OCI-LY3 (cell line): ENCODE measurements around the gene UBAC1.

ENCODE experiments used
- H2AFZ ChIP-seq: fragments of 200-600, 300-600 bp; shearing (Covaris generic); 2 replicates; pipeline ENCODE4 v1.6.0; 2014; ENCODE audit warnings: antibody characterized with exemption, low read depth, low read length
- H3K27ac ChIP-seq: fragments of 200-600, 300-600 bp; sonication (generic); 2 replicates; pipeline ENCODE4 v1.5.1; 2014; ENCODE audit warnings: mild to moderate bottlenecking, low read length, moderate library complexity, mixed read lengths
- H3K27me3 ChIP-seq: fragments of 200-600, 300-600 bp; sonication (generic); 2 replicates; pipeline ENCODE4 v1.6.1; 2014; ENCODE audit warnings: low read depth, low read length, mixed read lengths
- H3K36me3 ChIP-seq: fragments of 200-600, 300-600 bp; sonication (generic); replicated peaks from 2 replicates; pipeline ENCODE3; 2014; ENCODE audit warnings: low read depth, low read length, mixed read lengths
- H3K4me1 ChIP-seq: fragments of 300-600, 200-600 bp; sonication (generic); 2 replicates; pipeline ENCODE4 v1.6.1; 2014; ENCODE audit warnings: low read length, mixed read lengths
- H3K4me2 ChIP-seq: fragments of 200-600, 300-600 bp; sonication (generic); 2 replicates; pipeline ENCODE4 v1.6.1; 2014; ENCODE audit warnings: low read length, mixed read lengths
- H3K4me3 ChIP-seq: fragments of 300-600, 200-600 bp; sonication (generic); 2 replicates; pipeline ENCODE4 v1.5.1; 2014; ENCODE audit warnings: antibody characterized with exemption, mild to moderate bottlenecking, low read length, moderate library complexity
- H3K79me2 ChIP-seq: fragments of 300-600, 200-600 bp; shearing (Covaris generic); 2 replicates; pipeline ENCODE4 v1.6.1; 2014; ENCODE audit warnings: mild to moderate bottlenecking, low read length, mixed read lengths
- H3K9ac ChIP-seq: fragments of 300-600, 200-600 bp; shearing (Covaris generic); 2 replicates; pipeline ENCODE4 v1.6.0; 2014; ENCODE audit warnings: mild to moderate bottlenecking, low read length, moderate library complexity
- H3K9me3 ChIP-seq: fragments of 200-600, 300-600 bp; shearing (Covaris generic); 2 replicates; pipeline ENCODE4 v1.6.1; 2014; ENCODE audit warnings: low read length, mixed read lengths; ENCODE audit not compliant: insufficient read depth
- H4K20me1 ChIP-seq: fragments of 200-600, 300-600 bp; sonication (generic); 2 replicates; pipeline ENCODE4 v1.6.1; 2016; ENCODE audit warnings: low read length, mixed read lengths; ENCODE audit not compliant: insufficient read depth
- EZH2phosphoT487 ChIP-seq: fragments of 200-600 bp; shearing (Covaris generic); IDR thresholded peaks from 2 replicates; pipeline ENCODE4 v1.6.1; 2018; ENCODE audit warnings: antibody characterized with exemption, mixed run types, low read depth
- TF ChIP-seq, protein P1 (sequence below): fragments of 200-600, 300-600 bp; sonication (generic); IDR thresholded peaks from 2 replicates; pipeline ENCODE4 v1.5.1; 2014; ENCODE audit warnings: antibody characterized with exemption, low read length, low read depth

The UBAC1 gene

DNA sequence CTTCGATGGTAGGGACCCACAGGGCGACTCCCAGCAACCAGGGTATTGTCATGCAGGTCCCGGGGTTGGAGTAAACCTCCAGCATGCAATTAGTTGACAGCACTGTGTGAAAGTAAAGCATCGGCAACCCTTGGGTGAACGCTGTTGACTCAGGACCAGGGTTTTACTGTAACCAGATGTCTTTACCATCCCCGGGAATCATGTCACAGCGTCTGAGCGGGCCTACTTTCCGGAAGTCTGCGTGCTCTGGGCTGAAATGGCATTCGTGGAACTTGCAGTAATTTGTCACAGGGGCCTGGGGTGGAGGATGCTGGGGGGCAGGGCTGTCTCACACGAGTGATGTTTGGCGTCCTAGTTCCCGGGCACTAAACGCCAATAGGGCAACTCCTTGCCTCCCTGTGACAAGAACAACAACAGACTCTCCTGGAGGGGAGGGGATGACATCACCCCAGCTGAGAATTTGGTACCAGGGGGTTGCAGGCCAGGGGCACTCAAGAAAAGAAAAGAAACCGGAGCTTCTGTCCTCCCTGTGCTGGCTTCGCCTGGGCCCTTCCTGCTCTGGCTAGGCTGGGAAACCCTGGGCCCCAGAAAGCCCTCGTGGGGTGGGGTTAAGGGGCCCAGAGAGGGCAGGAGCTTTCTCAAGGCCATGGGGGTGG, 10.1 kb upstream of the UBAC1 start:
- no peak overlapping the region for H2AFZ ChIP-seq
- H3K36me3 ChIP-seq: no peaks in the 10 kb centered on the region
- TF ChIP-seq EZH2phosphoT487: no peak
- TF ChIP-seq, protein P1, sequence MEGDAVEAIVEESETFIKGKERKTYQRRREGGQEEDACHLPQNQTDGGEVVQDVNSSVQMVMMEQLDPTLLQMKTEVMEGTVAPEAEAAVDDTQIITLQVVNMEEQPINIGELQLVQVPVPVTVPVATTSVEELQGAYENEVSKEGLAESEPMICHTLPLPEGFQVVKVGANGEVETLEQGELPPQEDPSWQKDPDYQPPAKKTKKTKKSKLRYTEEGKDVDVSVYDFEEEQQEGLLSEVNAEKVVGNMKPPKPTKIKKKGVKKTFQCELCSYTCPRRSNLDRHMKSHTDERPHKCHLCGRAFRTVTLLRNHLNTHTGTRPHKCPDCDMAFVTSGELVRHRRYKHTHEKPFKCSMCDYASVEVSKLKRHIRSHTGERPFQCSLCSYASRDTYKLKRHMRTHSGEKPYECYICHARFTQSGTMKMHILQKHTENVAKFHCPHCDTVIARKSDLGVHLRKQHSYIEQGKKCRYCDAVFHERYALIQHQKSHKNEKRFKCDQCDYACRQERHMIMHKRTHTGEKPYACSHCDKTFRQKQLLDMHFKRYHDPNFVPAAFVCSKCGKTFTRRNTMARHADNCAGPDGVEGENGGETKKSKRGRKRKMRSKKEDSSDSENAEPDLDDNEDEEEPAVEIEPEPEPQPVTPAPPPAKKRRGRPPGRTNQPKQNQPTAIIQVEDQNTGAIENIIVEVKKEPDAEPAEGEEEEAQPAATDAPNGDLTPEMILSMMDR: no peak
- no peaks in the 10 kb centered on the region for H3K9me3 ChIP-seq
- no peaks in the 10 kb centered on the region for H3K79me2 ChIP-seq
- no peak overlapping the region for H3K4me2 ChIP-seq
- H3K4me3 ChIP-seq: no peak overlapping the region
- peaks cover 6% of the 10 kb centered on the region; the same call in 1 of the 2 replicates for H4K20me1 ChIP-seq
- no peaks in the 10 kb centered on the region for H3K4me1 ChIP-seq
- peaks cover 8% of the 10 kb centered on the region; the same call in 1 of the 2 replicates for H3K27me3 ChIP-seq
- H3K27ac ChIP-seq: no peak overlapping the region
- no peak overlapping the region for H3K9ac ChIP-seq

DNA sequence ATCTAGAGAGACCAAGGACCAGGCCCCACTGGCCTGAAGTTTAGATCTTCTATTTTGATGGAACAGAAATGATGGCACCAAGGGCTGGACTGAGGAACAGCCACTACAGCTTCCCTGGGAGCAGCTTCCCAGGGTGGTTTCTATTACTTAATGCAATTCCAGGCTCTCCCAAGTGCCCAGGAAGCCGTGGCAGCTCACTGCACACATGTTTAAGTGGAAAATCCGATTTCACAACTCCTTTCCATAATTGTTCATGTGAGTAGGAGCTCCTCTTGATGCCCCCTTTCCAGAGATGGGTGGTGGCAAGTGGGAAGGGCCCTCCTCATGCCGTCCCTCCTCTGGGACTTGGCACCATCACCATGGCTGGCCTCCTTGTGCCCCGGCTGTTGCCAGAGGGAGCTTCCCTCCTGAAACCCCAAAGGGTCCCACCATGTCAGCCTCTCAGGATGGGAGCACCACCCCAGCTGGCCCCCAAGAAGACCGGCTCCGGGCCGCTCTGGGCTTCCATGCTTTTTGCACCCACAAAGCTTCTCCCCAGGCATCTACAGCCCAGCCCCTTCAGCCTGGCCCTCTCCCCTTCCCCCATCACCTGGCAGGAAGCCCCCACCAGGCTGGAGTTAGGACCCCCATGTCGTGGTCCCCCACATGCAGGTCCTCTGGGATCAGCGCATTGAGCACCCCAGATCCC, 9.1 kb upstream of the UBAC1 start:
- Histone ChIP-seq H3K4me2 (no peak overlapping the region), H3K36me3 (no peaks in the 10 kb centered on the region), H3K9ac (no peak overlapping the region), H3K27ac (no peak overlapping the region), H3K9me3 (no peaks in the 10 kb centered on the region), H3K4me3 (no peak overlapping the region), H3K27me3 (peaks cover 8% of the 10 kb centered on the region; the same call in 1 of the 2 replicates), H3K4me1 (no peaks in the 10 kb centered on the region), H4K20me1 (peaks cover 6% of the 10 kb centered on the region; the same call in 1 of the 2 replicates), H2AFZ (no peak overlapping the region), H3K79me2 (no peaks in the 10 kb centered on the region)
- TF ChIP-seq EZH2phosphoT487: no peak
- TF ChIP-seq, protein P1: no peak

GRCh38 chr9:135969064-135969683, 8.0 kb upstream of the UBAC1 start:
- no peak overlapping the region for H3K4me3 ChIP-seq
- H3K36me3 ChIP-seq: no peaks in the 10 kb centered on the region
- no peak overlapping the region for H3K9ac ChIP-seq
- H3K79me2 ChIP-seq: no peaks in the 10 kb centered on the region
- no peaks in the 10 kb centered on the region for H3K4me1 ChIP-seq
- no peak overlapping the region for H3K27ac ChIP-seq
- H3K4me2 ChIP-seq: no peak overlapping the region
- H3K27me3 ChIP-seq: peaks cover 8% of the 10 kb centered on the region; the same call in 1 of the 2 replicates
- TF ChIP-seq, protein P1: no peak
- no peak for TF ChIP-seq EZH2phosphoT487
- H4K20me1 ChIP-seq: peaks cover 6% of the 10 kb centered on the region; the same call in 1 of the 2 replicates
- no peaks in the 10 kb centered on the region for H3K9me3 ChIP-seq
- H2AFZ ChIP-seq: no peak overlapping the region

GRCh38 chr9:135968601-135969000, 7.4 kb upstream of the UBAC1 start:
- no peaks in the 10 kb centered on the region for H3K36me3 ChIP-seq
- H4K20me1 ChIP-seq: peaks cover 6% of the 10 kb centered on the region; the same call in 1 of the 2 replicates
- peaks cover 8% of the 10 kb centered on the region; the same call in 1 of the 2 replicates for H3K27me3 ChIP-seq
- H3K79me2 ChIP-seq: no peaks in the 10 kb centered on the region
- no peak overlapping the region for H3K4me2 ChIP-seq
- no peak overlapping the region for H2AFZ ChIP-seq
- H3K27ac ChIP-seq: no peak overlapping the region
- H3K4me1 ChIP-seq: no peaks in the 10 kb centered on the region
- H3K9me3 ChIP-seq: no peaks in the 10 kb centered on the region
- TF ChIP-seq, protein P1: no peak
- no peak for TF ChIP-seq EZH2phosphoT487
- H3K4me3 ChIP-seq: no peak overlapping the region
- H3K9ac ChIP-seq: no peak overlapping the region
